ENCODE results near the gene ATP11B. TPM values are rescaled to one million over a fixed set of nuclear protein-coding genes. Genes with fewer than 3 reads are reported as not detected.

ATP11B gene
- total RNA-seq, 1 donor from 2014 or later: 46.2 TPM

GRCh38 chr3:182879031-182879611 is 85.8 kb downstream of the ATP11B start:
- no peak overlapping the region for H3K27ac Mint-ChIP-seq (ENCODE audit: unreplicated experiment)
- peaks cover 2% of the 10 kb centered on the region for H3K36me3 Mint-ChIP-seq (ENCODE audit: low read depth)
- no peaks in the 10 kb centered on the region for H3K4me1 Mint-ChIP-seq
- DNase-seq (ENCODE audit: low read depth, low spot score): no peak
- TF ChIP-seq CTCF (conservative IDR thresholded peaks at IDR 0.05): no peak
- no peaks in the 10 kb centered on the region for H3K9me3 Mint-ChIP-seq
- no peaks in the 10 kb centered on the region for H3K27me3 Mint-ChIP-seq (ENCODE audit: low read depth)
- no peak overlapping the region for H3K4me3 Mint-ChIP-seq

GRCh38 chr3:182886497-182886896 is 93.2 kb downstream of the ATP11B start:
- Mint-ChIP-seq H3K36me3 (ENCODE audit: low read depth) (no peaks in the 10 kb centered on the region), H3K27me3 (ENCODE audit: low read depth) (no peaks in the 10 kb centered on the region), H3K4me3 (no peak overlapping the region), H3K4me1 (no peaks in the 10 kb centered on the region), H3K27ac (ENCODE audit: unreplicated experiment) (peak overlapping the region; percentile 20), H3K9me3 (no peaks in the 10 kb centered on the region)
- TF ChIP-seq CTCF (conservative IDR thresholded peaks at IDR 0.05): no peak
- DNase-seq (ENCODE audit: low read depth, low spot score): no peak

- H3K27me3 Mint-ChIP-seq (ENCODE audit: low read depth): no peaks in the 10 kb centered on the region
- H3K27ac Mint-ChIP-seq (ENCODE audit: unreplicated experiment): no peak overlapping the region
- peaks cover 6% of the 10 kb centered on the region for H3K36me3 Mint-ChIP-seq (ENCODE audit: low read depth)
- no peak for DNase-seq (ENCODE audit: low read depth, low spot score)
- no peaks in the 10 kb centered on the region for H3K4me1 Mint-ChIP-seq
- no peak overlapping the region for H3K4me3 Mint-ChIP-seq
- H3K9me3 Mint-ChIP-seq: peaks cover 4% of the 10 kb centered on the region
- no peak for TF ChIP-seq CTCF (conservative IDR thresholded peaks at IDR 0.05)
These were observed 96.8 kb downstream of the ATP11B start for GRCh38 chr3:182889948-182890629.

GRCh38 chr3:182891364-182891763 is 98.1 kb downstream of the ATP11B start:
- Mint-ChIP-seq H3K27ac (ENCODE audit: unreplicated experiment) (no peak overlapping the region), H3K4me1 (no peaks in the 10 kb centered on the region), H3K36me3 (ENCODE audit: low read depth) (peaks cover 6% of the 10 kb centered on the region), H3K9me3 (peaks cover 4% of the 10 kb centered on the region), H3K4me3 (no peak overlapping the region), H3K27me3 (ENCODE audit: low read depth) (no peaks in the 10 kb centered on the region)
- no peak for DNase-seq (ENCODE audit: low read depth, low spot score)
- no peak for TF ChIP-seq CTCF (conservative IDR thresholded peaks at IDR 0.05)

- Mint-ChIP-seq H3K4me1 (no peaks in the 10 kb centered on the region), H3K27ac (ENCODE audit: unreplicated experiment) (no peak overlapping the region), H3K9me3 (peaks cover 4% of the 10 kb centered on the region), H3K4me3 (no peak overlapping the region), H3K27me3 (ENCODE audit: low read depth) (no peaks in the 10 kb centered on the region), H3K36me3 (ENCODE audit: low read depth) (peaks cover 6% of the 10 kb centered on the region)
- no peak for DNase-seq (ENCODE audit: low read depth, low spot score)
- TF ChIP-seq CTCF (conservative IDR thresholded peaks at IDR 0.05): no peak
These were observed 98.9 kb downstream of the ATP11B start for GRCh38 chr3:182892226-182892625.

All from neural crest cell (in vitro differentiated cells).